COLO829 (cell line): Measurements from ENCODE around the gene FAM111B.
A peak's percentile ranks its signal among the peaks of the same experiment; 100 is the strongest.
"Not testable (repeated sequence)": the region's sequence is repeated elsewhere in the genome, so short reads cannot be mapped to it uniquely, and the experiment has no call there.

Source experiments
- DNase-seq: peaks from one replicate; pipeline ENCODE4 v3.0.0; 2012; ENCODE audit warnings: low spot score

The FAM111B gene

DNA sequence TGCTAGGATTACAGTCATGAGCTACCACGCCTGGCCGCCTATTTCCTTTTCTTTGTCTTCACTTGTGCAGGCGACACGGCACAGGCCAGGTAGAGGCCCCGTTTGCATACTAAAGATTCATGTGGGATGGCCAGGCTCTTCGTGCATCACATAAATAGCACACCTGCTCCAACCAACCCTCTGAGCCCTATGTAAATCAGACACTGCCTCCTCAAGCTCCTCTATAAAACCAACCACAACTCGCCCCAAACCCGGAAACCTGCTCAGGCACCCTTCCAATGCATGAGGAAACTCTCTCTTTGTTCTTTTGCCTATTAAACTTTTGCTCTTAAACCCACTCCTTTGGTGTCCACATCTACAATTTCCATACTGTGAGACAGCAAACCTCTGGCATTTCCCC is 9.1 kb upstream of the FAM111B start:
- not testable (repeated sequence) for DNase-seq

DNA sequence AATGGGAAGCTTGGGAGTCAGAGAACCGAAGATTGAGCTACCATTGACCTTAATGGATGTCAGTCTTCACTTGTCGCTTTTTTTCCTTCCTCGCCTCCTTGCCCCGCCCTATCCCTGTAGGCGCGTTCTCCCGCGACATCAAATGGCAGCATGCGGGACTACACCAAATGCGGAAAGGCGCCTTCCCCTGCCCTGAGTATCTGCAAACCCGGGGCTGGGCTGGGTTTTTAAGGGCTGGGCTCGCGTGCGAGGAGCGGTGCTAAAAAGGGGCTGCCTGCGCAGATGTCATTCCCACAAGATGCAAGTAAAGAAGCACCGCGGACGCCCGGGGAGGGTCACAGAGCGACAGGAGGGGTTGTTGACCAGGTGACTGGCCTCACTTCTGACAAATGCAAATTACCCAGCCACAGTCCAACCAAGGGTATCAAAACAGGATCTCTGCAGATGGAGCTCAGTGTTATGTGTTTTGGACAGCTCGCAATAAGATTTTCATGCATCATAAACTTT is 4.7 kb upstream of the FAM111B start:
- DNase-seq = peak; percentile 0

DNA sequence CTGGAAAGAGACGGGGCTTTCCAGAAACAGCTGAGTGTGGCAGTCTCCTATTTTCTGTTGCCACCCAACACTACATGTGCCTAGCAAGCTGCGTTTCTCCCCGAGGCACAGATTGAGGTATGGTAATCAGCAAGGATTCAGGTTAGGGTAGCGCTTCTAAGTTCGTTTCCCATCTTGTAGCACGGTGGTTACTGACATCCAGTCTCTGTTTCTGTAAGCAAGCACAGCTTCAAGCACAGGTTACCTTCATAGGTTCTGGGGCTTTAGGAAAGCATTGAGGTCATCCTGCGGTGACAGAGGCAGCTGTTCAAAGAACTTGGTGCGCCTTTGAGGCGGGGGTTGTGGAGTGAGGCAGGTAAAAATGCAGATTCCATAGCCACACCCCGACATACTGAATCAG is 684 bp downstream of the FAM111B start:
- not testable (repeated sequence) for DNase-seq

DNA sequence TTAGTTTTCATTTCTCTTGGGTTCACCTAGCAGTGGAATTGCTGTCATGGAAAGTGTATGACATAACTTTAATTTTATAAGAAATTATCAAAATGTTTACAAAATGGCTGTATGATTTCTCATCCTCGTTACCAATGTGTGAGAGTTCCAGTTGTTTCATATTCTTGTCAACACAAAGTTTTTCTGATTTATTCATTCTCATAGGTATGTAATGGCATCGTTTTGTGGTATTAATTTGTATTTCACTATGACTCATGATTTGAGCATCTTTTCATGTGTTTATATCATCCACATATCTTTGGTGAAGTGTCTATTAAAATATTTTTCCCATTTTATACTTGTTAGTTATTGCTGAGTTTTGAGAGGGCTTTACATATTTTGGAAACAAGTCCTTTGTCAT is 5.5 kb downstream of the FAM111B start:
- DNase-seq = no peak

DNA sequence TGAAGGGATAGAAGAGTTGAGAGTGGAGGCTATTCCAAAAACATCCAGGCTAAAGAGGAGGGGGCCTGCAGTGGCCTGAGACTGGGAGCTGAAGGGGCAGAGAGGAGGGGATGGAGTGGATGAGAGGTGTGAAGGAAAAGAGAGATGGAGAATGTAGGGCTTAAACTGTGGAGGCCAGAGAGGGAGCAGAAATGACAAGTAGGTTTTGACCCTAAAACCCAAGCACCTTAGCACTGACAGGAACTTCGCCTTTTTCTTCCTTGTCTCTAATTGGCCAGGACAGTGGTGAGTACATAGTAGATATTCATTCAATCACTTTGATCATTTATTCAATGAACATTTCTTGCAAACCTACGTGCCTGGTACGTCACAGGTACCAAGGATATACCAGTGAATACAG is 7.3 kb downstream of the FAM111B start:
- DNase-seq = no peak

DNA sequence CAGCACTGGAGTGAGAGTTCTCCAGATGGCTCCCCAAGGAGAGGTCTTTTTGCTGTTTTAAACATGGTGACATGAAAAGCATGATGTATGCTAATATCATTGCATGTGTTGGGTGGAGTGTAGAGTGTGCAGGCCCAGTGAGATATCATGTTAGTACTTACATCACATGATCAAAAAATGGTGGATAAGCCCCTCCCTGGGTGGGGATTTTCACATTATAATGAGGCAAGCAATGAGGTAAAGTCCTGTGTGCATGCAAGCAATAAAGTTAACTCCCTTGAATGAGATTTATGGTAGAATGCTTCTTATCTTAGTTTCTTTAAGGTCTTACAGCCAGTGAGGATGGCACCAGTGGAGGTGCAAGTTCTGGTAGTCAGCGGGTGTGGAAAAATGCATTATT is 8.5 kb downstream of the FAM111B start:
- DNase-seq = no peak

DNA sequence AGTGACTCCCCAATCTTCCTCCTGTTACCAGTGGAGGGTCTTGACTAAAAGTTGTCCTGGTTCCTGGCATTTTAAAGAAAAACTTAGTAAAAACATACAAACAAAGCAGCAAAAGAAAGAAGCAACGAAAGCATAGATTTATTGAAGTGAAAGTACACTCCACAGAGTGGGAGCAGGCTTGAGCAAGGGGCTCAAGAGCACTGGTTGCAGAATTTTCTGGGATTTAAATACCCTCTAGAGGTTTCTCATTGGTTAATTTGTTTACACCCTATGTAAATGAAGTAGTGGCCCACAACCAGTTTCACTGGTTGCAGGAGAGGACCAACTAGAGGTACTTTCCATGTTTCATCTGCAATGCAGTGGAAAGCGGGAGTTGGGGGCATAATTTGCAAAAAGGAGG is 10.7 kb downstream of the FAM111B start:
- no peak for DNase-seq

DNA sequence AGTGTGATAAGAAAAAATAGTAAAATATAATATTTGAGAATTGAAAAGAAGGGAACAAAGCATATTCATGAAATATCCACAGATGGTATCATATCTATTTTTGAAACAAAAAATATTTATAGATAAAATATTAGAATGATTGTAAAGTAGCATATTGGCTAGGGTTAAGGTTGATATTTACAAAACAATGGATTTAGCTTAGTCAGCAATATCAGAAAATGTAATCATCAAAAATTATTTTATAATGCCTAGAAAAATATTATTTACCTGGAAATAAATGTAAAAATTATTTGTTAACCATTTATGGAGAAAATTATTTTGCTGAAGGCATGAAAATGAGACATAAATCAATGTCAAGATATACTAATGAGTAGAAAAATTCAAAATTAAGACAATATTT is 12.8 kb downstream of the FAM111B start:
- DNase-seq = no peak

DNA sequence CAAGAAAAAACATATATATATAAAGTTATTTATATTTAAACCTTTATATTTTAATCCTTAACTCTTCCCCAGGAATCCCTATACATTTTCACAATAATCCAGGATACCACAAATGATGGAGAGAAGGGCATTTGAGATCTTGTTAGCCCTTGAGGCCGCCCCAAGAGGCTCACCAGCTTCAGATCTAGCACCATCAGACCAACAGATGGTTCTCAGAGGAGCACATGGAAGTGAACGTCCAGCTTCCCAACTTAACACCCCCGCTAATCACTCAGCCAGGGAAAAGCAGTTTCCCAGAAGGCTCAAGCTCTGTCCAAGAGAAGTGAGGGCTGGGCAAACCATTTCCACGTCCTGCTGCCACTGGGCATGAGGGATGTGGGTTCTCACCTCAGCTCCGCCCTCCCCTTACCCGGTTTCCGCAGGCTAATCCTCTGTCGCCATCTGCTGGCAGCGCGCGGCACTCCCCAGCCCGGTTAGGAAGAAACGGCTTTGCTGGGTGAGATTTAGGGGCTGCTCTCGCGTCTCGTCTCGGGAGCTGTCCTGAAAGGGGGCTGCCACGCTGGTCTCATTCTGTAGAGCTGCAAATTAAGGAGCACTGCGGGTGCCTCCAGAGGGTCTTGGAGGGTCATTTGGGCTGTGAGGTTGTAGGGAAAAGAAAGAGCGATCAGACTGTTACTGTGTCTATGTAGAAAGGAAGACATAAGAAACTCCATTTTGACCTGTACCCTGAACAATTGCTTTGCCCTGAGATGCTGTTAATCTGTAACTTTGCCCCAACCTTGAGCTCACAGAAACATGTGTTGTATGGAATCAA is 28.8 kb downstream of the FAM111B start:
- peak; percentile 54 for DNase-seq

DNA sequence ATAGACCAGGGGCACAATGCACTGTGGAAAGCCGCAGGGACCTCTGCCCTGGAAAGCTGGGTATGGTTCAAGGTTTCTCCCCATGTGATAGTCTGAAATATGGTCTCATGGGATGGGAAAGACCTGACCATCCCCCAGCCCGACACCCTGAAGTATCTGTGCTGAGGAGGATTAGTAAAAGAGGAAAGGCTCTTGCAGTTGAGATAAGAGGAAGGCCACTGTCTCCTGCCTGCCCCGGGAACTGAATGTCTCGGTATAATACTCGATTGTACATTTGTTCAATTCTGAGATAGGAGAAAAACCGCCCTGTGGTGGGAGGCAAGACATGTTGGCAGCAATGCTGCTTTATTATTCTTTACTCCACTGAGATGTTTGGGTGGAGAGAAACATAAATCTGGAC is 29.5 kb downstream of the FAM111B start:
- not testable (repeated sequence) for DNase-seq

DNA sequence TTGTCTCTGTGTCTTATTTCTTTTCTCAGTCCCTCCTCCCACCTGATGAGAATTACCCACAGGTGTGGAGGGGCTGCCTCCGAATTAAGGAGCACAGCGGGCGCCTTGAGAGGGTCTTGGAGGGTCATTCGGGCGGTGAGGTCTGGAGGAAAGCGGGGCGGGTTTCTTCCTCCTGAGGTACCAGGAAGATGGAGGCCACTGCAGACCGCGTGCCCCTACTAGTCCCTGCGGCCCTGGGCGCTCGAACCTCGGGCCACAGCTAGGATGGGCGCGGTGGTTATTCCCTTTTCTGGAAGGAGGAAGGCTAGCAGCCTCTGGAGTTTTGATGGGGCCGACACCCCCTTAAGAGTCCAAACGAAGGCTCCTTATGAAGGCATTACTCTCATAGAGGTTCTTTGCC is 30.2 kb downstream of the FAM111B start:
- DNase-seq = no peak

DNA sequence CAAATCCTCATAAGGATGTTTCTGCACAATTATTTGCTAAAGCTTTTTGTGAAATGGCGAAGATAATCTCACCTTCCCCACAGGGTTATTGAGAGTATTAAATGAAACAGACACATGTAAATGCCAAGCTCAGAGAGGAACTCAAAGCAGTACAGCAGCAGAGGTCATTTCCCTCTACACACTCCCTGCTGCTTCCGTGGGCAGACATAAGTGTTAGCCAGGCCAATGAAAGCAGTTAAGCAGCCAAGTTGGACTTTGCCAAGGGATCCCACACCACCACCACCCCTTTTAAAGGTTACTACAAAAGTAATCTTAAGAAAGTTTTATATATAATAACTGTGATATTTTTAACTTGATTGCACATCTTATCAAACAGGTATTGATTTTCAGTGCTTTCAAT is 31.6 kb downstream of the FAM111B start:
- no peak for DNase-seq

DNA sequence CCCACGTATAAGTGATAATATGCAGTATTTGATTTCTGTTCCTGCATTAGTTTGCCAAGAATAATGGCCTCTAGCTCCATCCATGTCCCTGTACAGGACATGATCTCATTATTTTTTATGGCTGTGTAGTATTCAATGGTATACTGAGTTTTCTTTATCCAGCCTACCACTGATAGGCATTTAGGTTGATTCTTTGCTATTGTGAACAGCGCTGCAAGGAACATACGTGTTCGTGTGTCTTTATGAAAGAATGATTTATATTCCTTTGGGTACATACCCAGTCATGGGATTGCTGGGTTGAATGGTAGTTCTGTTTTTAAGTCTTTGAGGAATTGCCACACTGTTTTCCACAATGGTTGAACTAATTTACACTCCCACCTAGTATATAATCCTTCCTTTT is 34.2 kb downstream of the FAM111B start:
- DNase-seq = no peak

DNA sequence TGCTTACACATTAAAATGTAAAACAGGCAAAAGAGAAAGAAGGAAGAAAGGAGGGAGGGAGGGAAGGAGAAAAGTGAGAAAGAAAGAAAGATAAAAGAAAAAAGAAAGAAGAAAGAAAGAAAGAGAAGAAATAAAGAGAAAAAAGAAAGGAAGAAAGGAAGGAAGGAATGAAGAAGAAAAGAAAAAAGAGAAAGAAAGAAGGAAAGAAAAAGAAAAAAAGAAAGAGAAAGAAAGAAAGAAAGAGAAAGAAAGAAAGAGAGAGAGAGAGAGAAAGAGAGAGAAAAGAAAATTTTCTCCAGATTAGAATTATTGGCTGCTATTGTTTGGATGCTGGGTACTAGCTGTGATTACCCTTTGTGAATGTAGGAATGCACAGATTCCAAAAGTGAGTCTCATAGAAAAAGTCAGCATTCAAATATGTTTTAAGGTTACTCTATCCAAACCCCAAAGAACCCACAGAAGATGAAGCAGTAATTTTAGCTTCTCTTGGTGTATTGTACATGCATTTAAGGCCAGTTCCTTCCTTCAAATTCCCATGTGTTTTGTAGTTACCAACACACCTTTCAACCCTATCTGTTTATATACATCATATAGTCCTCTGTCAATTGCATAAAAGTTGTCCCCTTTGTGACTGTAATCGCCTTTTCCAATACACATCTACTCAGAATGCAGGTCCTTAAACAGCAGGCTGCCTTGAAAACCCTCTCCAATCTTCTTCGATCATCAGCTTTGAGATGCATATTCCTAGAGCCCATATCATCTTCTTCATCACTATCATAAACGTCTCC is 34.8 kb downstream of the FAM111B start:
- no peak for DNase-seq

DNA sequence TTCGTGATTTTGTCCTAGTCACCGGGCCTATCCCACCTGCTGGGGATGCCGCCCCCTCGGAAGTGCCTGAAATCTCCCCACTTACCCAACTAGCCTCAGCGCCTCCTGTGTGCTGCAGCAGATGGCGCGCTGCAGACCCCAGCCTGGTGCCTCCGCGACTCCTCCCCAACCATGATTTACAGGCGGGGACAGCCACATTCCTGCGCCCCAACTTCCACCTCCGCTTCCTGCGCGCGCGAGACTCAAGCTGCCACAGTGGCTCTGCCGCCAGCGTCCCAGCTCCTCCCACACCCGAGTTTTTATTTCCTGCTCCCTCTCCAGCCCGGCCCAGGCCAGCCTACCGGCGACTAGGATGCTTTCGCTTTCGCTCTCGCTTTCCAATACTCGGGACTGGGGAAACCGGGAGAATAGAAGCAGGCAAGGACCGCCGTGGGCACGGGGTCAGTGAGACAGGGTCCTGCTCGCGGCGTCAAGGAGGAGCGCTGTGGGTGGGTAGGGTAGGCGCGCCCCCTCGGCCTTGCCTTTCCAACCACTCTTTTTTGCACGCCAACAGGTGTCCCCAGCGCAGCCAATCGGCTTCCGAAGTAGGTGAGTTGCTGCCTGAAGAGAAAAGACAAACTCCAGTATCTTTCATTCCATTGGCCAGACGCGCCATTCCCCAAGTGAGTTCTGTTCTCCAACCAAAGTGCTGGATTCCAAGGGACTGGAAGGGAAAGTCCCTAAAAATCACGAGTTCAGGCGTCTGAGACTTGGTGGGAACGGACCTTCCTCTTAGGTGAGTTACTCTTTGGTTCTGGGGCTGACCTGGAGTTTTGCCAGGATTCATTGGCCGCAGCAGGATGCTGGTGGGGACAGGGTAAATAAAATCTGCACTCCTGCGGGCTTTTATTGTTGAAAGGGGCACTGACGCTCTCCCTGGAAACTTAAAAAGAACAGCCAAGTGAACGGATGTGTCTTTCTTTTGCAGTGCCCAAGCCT is 35.8 kb downstream of the FAM111B start, which contains the start of gene FAM111A:
TSS of gene FAM111A (plus strand) at position 327 of the 978 bp plus-strand sequence. CDS start 6,017 bp downstream, outside the sequence.
- peak; percentile 82 for DNase-seq

DNA sequence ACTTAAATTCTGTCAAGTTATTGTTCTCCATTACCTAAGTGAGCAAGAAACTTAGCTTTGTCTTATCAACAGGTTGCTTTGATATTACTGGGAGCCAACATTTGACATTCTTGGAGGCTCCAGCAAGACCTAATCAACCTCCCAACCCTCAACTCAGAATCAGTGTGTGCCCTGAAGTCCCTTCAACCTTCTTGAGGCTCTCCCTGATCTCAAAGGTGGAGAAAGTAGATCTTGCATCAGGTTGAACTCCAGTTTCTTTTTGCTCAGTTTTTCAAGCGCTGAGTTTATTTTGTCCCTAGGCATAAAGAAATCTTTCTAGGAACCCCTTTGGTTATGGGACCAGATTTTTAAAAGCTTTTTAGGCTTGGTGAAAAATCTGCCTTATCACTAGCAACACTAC is 37.1 kb downstream of the FAM111B start:
- DNase-seq = no peak

DNA sequence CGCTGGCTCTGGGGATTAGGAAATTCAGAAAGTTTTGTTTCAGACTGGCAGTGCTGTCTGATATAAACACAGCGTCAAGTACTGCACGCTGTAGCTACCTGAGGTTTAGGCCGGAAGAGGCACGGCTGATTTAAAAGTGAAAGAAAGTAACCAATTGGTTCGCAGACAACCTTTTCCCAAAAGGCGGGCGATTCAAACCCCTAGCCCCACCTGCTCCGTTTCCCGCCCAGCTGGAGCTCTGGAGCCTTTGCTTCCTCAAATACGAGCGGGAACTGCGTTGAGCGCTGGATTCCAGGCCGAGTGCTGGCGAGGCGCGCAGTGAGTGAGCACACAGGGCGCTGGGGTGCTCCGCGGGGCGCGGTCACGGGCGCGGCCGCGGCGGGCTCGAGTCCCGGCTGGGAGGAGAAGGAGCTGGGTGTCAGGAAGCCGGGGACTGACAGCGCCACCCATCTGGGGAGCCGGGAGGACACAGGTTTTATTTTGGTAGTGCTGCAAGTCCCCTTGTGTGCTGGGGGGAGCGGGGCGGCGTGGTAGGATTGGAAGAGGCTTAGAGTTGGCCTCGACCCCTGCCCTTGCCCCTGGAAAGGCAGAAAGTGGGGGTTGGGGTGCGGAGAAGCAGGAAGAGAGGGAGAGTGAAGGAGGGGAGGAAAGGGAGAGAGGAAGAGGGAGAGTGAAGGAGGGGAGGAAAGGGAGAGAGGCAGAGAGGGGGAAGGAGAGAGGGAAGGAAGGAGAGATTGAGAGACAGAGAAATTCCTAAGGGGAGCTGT is 37.7 kb downstream of the FAM111B start:
- DNase-seq = peak; percentile 91

DNA sequence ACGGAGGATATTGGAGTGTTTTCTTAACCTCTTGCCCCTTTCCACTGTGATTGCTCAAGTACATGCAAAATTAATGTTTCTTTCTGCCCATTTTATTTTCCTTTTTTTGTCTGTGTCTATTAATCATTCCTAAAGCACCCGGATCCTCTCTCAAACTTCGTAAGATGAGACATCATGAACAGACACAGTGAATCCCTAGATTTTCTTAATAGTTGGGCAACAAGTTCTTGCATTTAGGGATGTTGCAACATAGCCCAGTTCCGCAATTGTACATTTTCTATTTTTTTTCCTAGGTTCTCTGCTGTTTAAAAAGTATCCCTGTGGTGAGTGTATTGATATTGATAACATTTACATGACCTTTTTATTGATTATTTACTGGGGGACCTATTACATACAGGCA is 38.5 kb downstream of the FAM111B start:
- no peak for DNase-seq

DNA sequence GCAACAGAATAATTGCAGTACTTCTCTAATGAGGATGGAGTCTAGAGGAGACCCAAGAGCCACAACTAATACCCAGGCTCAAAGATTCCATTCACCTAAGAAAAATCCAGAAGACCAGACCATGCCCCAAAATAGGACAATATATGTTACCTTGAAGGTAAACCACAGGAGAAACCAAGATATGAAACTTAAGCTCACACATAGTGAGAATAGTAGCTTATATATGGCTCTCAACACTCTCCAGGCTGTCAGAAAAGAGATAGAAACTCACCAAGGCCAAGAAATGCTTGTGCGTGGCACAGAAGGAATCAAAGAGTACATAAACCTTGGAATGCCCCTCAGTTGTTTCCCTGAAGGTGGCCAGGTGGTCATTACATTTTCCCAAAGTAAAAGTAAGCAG is 44.7 kb downstream of the FAM111B start:
- DNase-seq = no peak

DNA sequence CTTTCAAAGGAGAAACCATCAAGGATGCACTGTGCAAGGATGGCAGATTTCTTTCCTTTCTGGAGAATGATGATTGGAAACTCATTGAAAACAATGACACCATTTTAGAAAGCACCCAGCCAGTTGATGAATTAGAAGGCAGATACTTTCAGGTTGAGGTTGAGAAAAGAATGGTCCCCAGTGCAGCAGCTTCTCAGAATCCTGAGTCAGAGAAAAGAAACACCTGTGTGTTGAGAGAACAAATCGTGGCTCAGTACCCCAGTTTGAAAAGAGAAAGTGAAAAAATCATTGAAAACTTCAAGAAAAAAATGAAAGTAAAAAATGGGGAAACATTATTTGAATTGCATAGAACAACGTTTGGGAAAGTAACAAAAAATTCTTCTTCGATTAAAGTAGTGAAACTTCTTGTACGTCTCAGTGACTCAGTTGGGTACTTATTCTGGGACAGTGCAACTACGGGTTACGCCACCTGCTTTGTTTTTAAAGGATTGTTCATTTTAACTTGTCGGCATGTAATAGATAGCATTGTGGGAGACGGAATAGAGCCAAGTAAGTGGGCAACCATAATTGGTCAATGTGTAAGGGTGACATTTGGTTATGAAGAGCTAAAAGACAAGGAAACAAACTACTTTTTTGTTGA is 45.4 kb downstream of the FAM111B start:
- no peak for DNase-seq

DNA sequence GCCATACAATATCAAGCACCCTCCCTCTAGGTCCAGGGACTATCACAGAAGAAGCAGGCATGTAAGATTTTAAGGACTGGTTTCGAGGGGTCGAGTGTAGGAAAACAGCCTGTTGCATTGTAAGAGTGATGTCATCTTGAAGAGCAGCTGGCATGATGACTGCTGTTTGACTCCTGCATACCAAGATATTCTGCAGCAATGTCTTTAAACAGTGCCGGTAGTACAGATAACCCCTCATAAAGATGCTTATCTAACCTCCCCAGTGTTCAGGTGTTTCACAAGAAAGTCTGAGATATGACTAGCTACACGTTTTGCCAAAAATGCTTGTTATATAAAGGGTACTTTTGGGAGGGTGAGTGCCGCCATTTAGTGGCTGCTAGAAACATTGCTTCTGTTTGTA is 47.6 kb downstream of the FAM111B start:
- DNase-seq = no peak
